NCI-H128 (cell line): ENCODE results near the gene LAMB1.

Experiments used
- DNase-seq: peaks from one replicate; lab custom pipeline; 2025; ENCODE audit not compliant: unreplicated experiment; lab: John Stamatoyannopoulos, UW

The LAMB1 gene

GRCh38 chr7:107999779-108000560 lies 3.0 kb downstream of the LAMB1 start:
- no peak for DNase-seq

- no peak for DNase-seq
These were observed 4.1 kb downstream of the LAMB1 start for GRCh38 chr7:107998660-107999480.

GRCh38 chr7:107998150-107998549 lies 4.8 kb downstream of the LAMB1 start:
- DNase-seq, result no peak

DNA sequence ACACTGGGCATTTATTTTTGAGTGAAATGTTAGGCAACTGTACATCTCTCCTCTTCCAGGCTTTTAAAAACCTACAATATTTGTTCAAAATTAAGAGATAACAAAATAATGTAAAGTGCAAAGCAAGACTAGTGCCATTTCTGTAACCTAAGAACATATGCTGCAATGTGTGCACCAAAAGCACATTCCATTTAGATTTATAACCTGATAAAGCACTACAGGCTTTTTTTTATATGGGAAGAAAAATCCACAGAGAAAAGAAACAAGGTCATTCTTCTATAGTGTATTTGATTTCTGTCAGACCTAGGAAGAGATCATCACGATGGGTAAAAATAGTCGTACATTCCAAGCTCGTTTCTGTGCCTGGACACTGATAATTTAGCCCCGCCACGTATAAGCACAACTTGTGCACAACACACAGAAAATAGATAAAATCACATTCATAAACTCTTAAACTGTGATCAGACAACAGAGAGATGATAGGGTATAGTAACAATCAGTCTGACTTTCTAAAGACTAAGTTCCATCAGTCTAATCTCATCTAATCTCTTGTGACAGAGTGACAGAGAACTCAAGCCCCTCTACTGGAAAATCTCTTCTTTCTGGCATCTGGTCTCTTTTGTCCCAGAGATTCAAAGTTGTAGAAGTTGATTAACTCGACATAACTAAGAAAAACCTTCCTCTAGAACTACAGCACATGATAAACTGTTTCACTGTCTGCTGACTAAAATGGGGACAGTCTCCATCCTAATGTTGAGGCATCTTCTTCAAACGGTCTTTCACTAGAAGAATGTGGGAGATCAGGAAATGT lies 6.7 kb downstream of the LAMB1 start:
- DNase-seq, result no peak

- DNase-seq, result no peak
These were observed 7.5 kb downstream of the LAMB1 start for GRCh38 chr7:107995184-107996071.

GRCh38 chr7:107994421-107995030 lies 8.4 kb downstream of the LAMB1 start:
- DNase-seq, result no peak

- DNase-seq, result no peak
These were observed 9.1 kb downstream of the LAMB1 start for GRCh38 chr7:107993891-107994291.

- DNase-seq, result no peak
These were observed 13.2 kb downstream of the LAMB1 start for GRCh38 chr7:107989618-107990373.

GRCh38 chr7:107982918-107983389 lies 20.0 kb downstream of the LAMB1 start:
- no peak for DNase-seq

GRCh38 chr7:107982042-107982840 lies 20.7 kb downstream of the LAMB1 start:
- no peak for DNase-seq

GRCh38 chr7:107981466-107981865 lies 21.5 kb downstream of the LAMB1 start:
- no peak for DNase-seq

DNA sequence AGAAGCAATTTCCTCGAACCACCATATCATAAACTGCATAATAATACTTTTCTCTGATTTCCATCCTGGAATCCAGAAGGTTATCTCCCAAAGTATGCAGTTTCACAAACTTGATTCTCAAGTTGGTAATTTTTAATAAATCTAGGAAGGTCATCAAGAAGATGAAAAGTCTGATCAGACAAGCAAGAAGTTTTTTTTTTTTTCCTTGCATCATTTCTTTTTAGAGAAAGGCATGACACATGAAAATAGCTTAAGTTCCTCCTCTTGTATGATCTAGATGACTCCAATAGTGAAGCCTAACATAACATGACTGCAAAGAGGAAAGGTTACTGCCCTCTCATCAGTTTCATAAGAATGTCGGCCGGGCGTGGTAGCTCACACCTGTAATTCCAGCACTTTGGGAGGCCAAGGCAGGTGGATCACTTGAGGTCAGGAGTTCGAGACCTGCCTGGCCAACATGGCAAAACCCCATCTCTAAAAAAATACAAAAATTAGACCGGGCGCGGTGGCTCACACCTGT lies 22.2 kb downstream of the LAMB1 start:
- DNase-seq, result no peak

- DNase-seq, result no peak
These were observed 22.8 kb downstream of the LAMB1 start for GRCh38 chr7:107980171-107980570.

- DNase-seq, result no peak
These were observed 24.0 kb downstream of the LAMB1 start for GRCh38 chr7:107978815-107979408.

- DNase-seq, result no peak
These were observed 25.9 kb downstream of the LAMB1 start for GRCh38 chr7:107977048-107977447.

DNA sequence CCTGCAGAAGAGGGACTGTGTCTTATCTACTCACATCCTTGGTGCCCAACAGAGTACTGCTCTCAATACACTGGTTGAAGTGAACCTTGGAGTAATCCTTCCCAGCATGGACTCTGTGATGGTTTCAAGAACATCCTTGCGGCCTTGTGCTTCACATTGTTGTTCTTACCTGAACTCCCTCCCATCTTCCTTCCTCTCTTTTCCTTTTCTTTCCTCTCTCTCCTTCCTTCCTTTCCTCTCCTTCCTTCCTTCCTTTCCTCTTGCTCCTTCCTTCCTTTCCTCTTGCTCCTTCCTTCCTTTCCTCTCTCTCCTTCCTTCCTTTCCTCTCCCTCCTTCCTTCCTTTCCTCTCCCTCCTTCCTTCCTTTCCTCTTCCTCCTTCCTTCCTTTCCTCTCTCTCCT lies 26.3 kb downstream of the LAMB1 start:
- DNase-seq, result no peak

DNA sequence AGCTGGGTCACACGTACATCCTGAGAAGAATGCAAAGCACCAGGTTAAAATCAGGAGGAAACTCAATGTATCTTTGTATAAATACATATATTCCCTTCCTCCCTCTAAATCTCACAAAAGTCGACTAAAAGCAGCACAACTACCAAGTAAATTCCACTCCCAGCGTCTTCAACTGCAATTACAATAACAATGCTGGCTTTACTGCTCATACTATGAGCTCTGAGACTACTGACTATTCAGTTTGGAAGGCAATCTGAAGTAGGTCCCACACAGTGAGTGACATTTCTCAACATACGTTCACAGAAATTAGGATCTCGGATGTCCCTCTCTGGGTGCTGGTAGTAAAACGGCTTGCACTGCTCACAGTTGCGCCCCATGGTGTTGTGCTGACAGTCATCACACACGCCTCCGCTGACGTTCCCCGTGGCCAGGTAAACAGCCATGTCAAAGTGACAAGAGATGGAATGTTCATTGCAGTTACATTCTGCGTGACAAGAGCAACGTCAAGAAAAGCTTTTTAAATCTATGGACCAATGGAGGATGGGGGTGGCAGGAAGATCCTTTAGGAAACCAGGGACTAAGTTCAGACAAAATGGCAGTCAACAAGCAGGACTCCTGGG lies 27.5 kb downstream of the LAMB1 start:
- no peak for DNase-seq
